WTC11 (cell line): ENCODE data around the gene C3orf22. TPM values are rescaled to one million over a fixed set of nuclear protein-coding genes. Genes with fewer than 3 reads are reported as not detected.
"Not testable (repeated sequence)": the region's sequence is repeated elsewhere in the genome, so short reads cannot be mapped to it uniquely, and the experiment has no call there.

Experiments used
- ATAC-seq: fragments of 200-7000 bp; cut with Tn5 transposase; 2 replicates; pipeline ENCODE4 v1.10.0; 2021; ENCODE audit warnings: mild to moderate bottlenecking, moderate library complexity
- CTCF ChIA-PET: fragments of 300-600 bp; sonication (Branson Sonifier 250); formaldehyde crosslinking; loops from one replicate; lab custom pipeline; 2021; ENCODE audit warnings: antibody characterized with exemption; lab: Charles Lee
- POLR2A ChIA-PET: fragments of 350-600 bp; sonication (Branson Sonifier 250); formaldehyde crosslinking; loops from one replicate; lab custom pipeline; 2021; ENCODE audit warnings: antibody characterized with exemption; lab: Charles Lee
- DNase-seq: peaks from one replicate; pipeline ENCODE4 v3.0.0; 2021; ENCODE audit warnings: low spot score
- H3K27ac Mint-ChIP-seq: 2 replicates; pipeline ENCODE4 v1.8.0; 2021; ENCODE audit warnings: mixed read lengths
- H3K27me3 Mint-ChIP-seq: 2 replicates; pipeline ENCODE4 v1.8.0; 2021; ENCODE audit warnings: low read depth, mild to moderate bottlenecking, moderate library complexity, mixed read lengths
- H3K36me3 Mint-ChIP-seq: 2 replicates; pipeline ENCODE4 v1.8.0; 2021; ENCODE audit warnings: mixed read lengths
- H3K4me1 Mint-ChIP-seq: 2 replicates; pipeline ENCODE4 v1.8.0; 2022; ENCODE audit warnings: mixed read lengths
- H3K4me3 Mint-ChIP-seq: 2 replicates; pipeline ENCODE4 v1.8.0; 2021; ENCODE audit warnings: mild to moderate bottlenecking, moderate library complexity, mixed read lengths
- H3K9me3 Mint-ChIP-seq: 2 replicates; pipeline ENCODE4 v1.8.0; 2021; ENCODE audit warnings: mixed read lengths
- CTCF ChIP-seq: fragments of 200-600 bp; IDR thresholded peaks from 2 replicates; pipeline ENCODE4 v1.8.0; 2022; ENCODE audit warnings: antibody characterized with exemption
- ERG ChIP-seq: fragments of 250-450 bp; sonication (Bioruptor Pico); IDR thresholded peaks from 2 replicates; pipeline ENCODE4 v1.8.0; 2021; ENCODE audit warnings: mild to moderate bottlenecking
- ETV6 ChIP-seq: sonication (generic); formaldehyde crosslinking; IDR thresholded peaks from 2 replicates; pipeline ENCODE4 v1.8.1; 2022; ENCODE audit warnings: mild to moderate bottlenecking, missing genetic modification reagents
- GABPB1 ChIP-seq: sonication (generic); formaldehyde crosslinking; IDR thresholded peaks from 2 replicates; pipeline ENCODE4 v1.8.1; 2023; ENCODE audit warnings: mild to moderate bottlenecking, missing genetic modification reagents
- HMGA2 ChIP-seq: fragments of 250-450 bp; sonication (Bioruptor Pico); IDR thresholded peaks from 2 replicates; pipeline ENCODE4 v1.4.0; 2021; ENCODE audit warnings: mild to moderate bottlenecking, moderate library complexity
- IRF2 ChIP-seq: sonication (generic); formaldehyde crosslinking; IDR thresholded peaks from 2 replicates; pipeline ENCODE4 v1.8.0; 2022; ENCODE audit warnings: low read depth, missing genetic modification reagents, borderline replicate concordance
- JAZF1 ChIP-seq: fragments of 250-450 bp; sonication (Bioruptor Pico); IDR thresholded peaks from 2 replicates; pipeline ENCODE4 v1.9.0; 2021; ENCODE audit warnings: moderate library complexity, mild to moderate bottlenecking, inconsistent platforms
- JUN ChIP-seq: sonication (generic); formaldehyde crosslinking; IDR thresholded peaks from 2 replicates; pipeline ENCODE4 v1.8.0; 2023; ENCODE audit warnings: mild to moderate bottlenecking, missing genetic modification reagents
- MLX ChIP-seq: sonication (generic); formaldehyde crosslinking; IDR thresholded peaks from 2 replicates; pipeline ENCODE4 v1.8.1; 2023; ENCODE audit warnings: mild to moderate bottlenecking, missing genetic modification reagents, moderate library complexity
- NR1H2 ChIP-seq: sonication (generic); formaldehyde crosslinking; IDR thresholded peaks from 2 replicates; pipeline ENCODE4 v1.9.0; 2021; ENCODE audit warnings: mild to moderate bottlenecking, moderate library complexity, missing genetic modification reagents
- PRDM15 ChIP-seq: sonication (generic); formaldehyde crosslinking; IDR thresholded peaks from 2 replicates; pipeline ENCODE4 v1.8.0; 2022; ENCODE audit warnings: missing genetic modification reagents
- SOX15 ChIP-seq: fragments of 250-450 bp; sonication (Bioruptor Pico); IDR thresholded peaks from 2 replicates; pipeline ENCODE4 v1.9.0; 2021; ENCODE audit warnings: mild to moderate bottlenecking
- STAT6 ChIP-seq: sonication (generic); formaldehyde crosslinking; conservative IDR thresholded peaks from 2 replicates; pipeline ENCODE4 v1.8.1; 2023; ENCODE audit warnings: mild to moderate bottlenecking, low read depth, missing genetic modification reagents, moderate library complexity
- USF2 ChIP-seq: sonication (generic); formaldehyde crosslinking; IDR thresholded peaks from 2 replicates; pipeline ENCODE4 v1.8.1; 2023; ENCODE audit warnings: mild to moderate bottlenecking, missing genetic modification reagents, moderate library complexity
- ZNF263 ChIP-seq: sonication (generic); formaldehyde crosslinking; IDR thresholded peaks from 2 replicates; pipeline ENCODE4 v1.8.1; 2022; ENCODE audit warnings: low read depth, mild to moderate bottlenecking, moderate library complexity, missing genetic modification reagents
- ZNF671 ChIP-seq: fragments of 250-450 bp; sonication (Bioruptor Pico); IDR thresholded peaks from 2 replicates; pipeline ENCODE4 v1.8.0; 2021; ENCODE audit warnings: mild to moderate bottlenecking
- total RNA-seq: library from RNA; stranded (reverse); gene quantifications from 3 replicates; pipeline ENCODE4 v1.2.3, GENCODE V29; 2021

Gene C3orf22
- total RNA-seq, 1 experiment from 2014 or later = not detected

- H3K36me3 Mint-ChIP-seq = not testable (repeated sequence)
These were observed 24.0 kb downstream of the C3orf22 start for GRCh38 chr3:126534716-126535115.

GRCh38 chr3:126533506-126533905, 25.2 kb downstream of the C3orf22 start:
- ChIA-PET POLR2A (no interaction called here), CTCF (interaction anchor here (1.1 kb wide), 1 partner anchor 11 kb away, joined by 3 read pairs; no protein-coding TSS in a partner anchor)
- no peak overlapping the region for H3K27ac Mint-ChIP-seq
- H3K9me3 Mint-ChIP-seq = no peaks in the 10 kb centered on the region
- DNase-seq = no peak
- ATAC-seq = no peak
- no peak overlapping the region for H3K4me3 Mint-ChIP-seq
- no peaks in the 10 kb centered on the region for H3K27me3 Mint-ChIP-seq
- no peaks in the 10 kb centered on the region for H3K36me3 Mint-ChIP-seq
- H3K4me1 Mint-ChIP-seq = 0 out of 2 replicates have a peak, but pooled peaks cover 8% of the 10 kb centered on the region
- TF ChIP-seq STAT6 (CRISPR knock-in tag) = no peak
- TF ChIP-seq JUN (CRISPR knock-in tag) = no peak
- TF ChIP-seq USF2 (CRISPR knock-in tag) = no peak
- no peak for TF ChIP-seq NR1H2 (CRISPR knock-in tag)
- TF ChIP-seq PRDM15 (CRISPR knock-in tag) = no peak
- no peak for TF ChIP-seq HMGA2 (CRISPR knock-in tag)
- TF ChIP-seq, all 79 proteins: peak for 0

More at GRCh38 chr3:126534716-126535115, 24.0 kb downstream of the C3orf22 start:
- H3K27me3 Mint-ChIP-seq, H3K4me3 Mint-ChIP-seq, POLR2A ChIA-PET, DNase-seq, CTCF ChIA-PET, H3K27ac Mint-ChIP-seq, H3K4me1 Mint-ChIP-seq, ATAC-seq, H3K9me3 Mint-ChIP-seq: not testable (repeated sequence)

- Mint-ChIP-seq H3K36me3 (no peaks in the 10 kb centered on the region), H3K27ac (no peak overlapping the region), H3K27me3 (no peaks in the 10 kb centered on the region; the same call in 1 of the 2 replicates), H3K9me3 (no peaks in the 10 kb centered on the region), H3K4me1 (peaks cover 11% of the 10 kb centered on the region; the same call in 1 of the 2 replicates), H3K4me3 (no peak overlapping the region)
- ATAC-seq (no peak), DNase-seq (no peak)
- POLR2A ChIA-PET = no interaction called here
- CTCF ChIA-PET = interaction anchor here (0.6 kb wide), 1 partner anchor 82 kb away, joined by 3 read pairs; no protein-coding TSS in a partner anchor
- TF ChIP-seq JUN (CRISPR knock-in tag) (no peak), PRDM15 (CRISPR knock-in tag) (no peak), ZNF671 (no peak), GABPB1 (CRISPR knock-in tag) (no peak), ETV6 (CRISPR knock-in tag) (no peak), IRF2 (CRISPR knock-in tag) (no peak), ERG (CRISPR knock-in tag) (no peak), CTCF (no peak), SOX15 (CRISPR knock-in tag) (no peak), ZNF263 (CRISPR knock-in tag) (no peak), MLX (CRISPR knock-in tag) (no peak), JAZF1 (CRISPR knock-in tag) (no peak)
These were observed 27.7 kb downstream of the C3orf22 start for GRCh38 chr3:126531051-126531330.
